ENCODE measurements around the gene PHACTR3.

DNA sequence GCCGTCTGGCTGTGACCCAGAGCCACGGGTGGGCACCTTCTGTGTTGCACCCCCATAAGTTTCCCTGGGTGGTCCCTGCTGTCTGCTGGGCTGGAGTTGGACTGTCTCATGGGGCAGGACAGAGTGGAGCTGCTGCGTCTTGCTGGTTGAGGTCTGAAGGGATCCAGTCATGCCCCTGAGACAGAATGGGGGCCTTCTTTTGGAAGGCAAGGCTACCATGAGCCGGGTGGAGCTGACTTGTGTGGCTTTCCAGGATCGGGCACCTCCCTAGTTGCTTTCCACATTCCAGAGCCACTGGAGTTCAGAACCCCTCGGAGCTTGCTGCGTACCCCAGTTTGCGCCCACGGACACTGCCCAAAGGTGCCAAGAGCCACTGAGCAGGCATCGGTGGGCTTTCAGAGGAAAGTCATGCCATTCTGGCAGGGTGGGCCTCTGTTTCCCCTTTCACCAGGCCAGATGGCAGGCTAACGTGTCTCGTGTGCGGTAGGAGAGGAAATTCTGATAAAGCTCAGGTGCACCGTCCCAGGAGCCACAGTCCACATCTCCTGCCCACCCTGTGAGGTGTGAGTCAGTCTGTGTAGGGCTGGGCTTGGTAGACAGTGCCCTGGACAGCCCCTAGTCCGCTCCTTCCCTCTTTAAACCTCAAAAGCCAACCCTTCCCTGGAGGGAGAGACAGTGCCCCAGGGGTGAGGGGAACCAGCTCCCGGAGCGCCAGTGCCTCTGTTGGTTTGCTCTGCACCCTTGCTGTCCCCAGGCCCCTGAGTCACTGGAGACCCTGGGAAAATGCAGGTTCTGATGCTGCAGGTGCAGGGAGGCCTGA is 203.8 kb downstream of the PHACTR3 start:
- TF ChIP-seq TAF1 (IDR thresholded peaks at IDR 0.05; ENCODE audit: low read depth, low read length) (no peak), CBX5 (IDR thresholded peaks at IDR 0.05; ENCODE audit: low read depth, low read length) (no peak), JUN (IDR thresholded peaks at IDR 0.05; ENCODE audit: low read depth, low read length) (no peak), POLR2AphosphoS5 (IDR thresholded peaks at IDR 0.05; ENCODE audit: low read depth, low read length) (no peak), BACH1 (IDR thresholded peaks at IDR 0.05; ENCODE audit: low read length) (no peak), CBX8 (IDR thresholded peaks at IDR 0.05; ENCODE audit: borderline replicate concordance, low read depth, low read length) (no peak), POLR2A (IDR thresholded peaks at IDR 0.05; ENCODE audit: control extremely low read depth in 1 of 2, low read depth in 2 of 2, low read length in 2 of 2) (no peak)
- TF ChIP-seq, protein P1, sequence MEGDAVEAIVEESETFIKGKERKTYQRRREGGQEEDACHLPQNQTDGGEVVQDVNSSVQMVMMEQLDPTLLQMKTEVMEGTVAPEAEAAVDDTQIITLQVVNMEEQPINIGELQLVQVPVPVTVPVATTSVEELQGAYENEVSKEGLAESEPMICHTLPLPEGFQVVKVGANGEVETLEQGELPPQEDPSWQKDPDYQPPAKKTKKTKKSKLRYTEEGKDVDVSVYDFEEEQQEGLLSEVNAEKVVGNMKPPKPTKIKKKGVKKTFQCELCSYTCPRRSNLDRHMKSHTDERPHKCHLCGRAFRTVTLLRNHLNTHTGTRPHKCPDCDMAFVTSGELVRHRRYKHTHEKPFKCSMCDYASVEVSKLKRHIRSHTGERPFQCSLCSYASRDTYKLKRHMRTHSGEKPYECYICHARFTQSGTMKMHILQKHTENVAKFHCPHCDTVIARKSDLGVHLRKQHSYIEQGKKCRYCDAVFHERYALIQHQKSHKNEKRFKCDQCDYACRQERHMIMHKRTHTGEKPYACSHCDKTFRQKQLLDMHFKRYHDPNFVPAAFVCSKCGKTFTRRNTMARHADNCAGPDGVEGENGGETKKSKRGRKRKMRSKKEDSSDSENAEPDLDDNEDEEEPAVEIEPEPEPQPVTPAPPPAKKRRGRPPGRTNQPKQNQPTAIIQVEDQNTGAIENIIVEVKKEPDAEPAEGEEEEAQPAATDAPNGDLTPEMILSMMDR (IDR thresholded peaks at IDR 0.05; ENCODE audit: control extremely low read depth in 1 of 3, insufficient read depth in 1 of 3, low read depth in 1 of 3, low read length in 3 of 3): no peak
- TF ChIP-seq, protein P2, sequence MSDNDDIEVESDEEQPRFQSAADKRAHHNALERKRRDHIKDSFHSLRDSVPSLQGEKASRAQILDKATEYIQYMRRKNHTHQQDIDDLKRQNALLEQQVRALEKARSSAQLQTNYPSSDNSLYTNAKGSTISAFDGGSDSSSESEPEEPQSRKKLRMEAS (IDR thresholded peaks at IDR 0.05): no peak
